GM12873 (cell line): ENCODE measurements around the gene GABPB2.

Experiments
- CTCF ChIP-seq: IDR thresholded peaks from 2 replicates; pipeline ENCODE4 v1.5.1; 2012; ENCODE audit warnings: low read depth, mild to moderate bottlenecking, moderate library complexity, low read length, control low read depth; ENCODE audit not compliant: insufficient read depth; ENCODE audit errors: missing control alignments

GABPB2 gene

GRCh38 chr1:151070474-151071276 lies at the start of gene GABPB2:
GABPB2 (plus strand) TSS chr1:151070761; CDS start chr1:151088190, 17,429 bp downstream.
- TF ChIP-seq CTCF, result peak; percentile 94

DNA sequence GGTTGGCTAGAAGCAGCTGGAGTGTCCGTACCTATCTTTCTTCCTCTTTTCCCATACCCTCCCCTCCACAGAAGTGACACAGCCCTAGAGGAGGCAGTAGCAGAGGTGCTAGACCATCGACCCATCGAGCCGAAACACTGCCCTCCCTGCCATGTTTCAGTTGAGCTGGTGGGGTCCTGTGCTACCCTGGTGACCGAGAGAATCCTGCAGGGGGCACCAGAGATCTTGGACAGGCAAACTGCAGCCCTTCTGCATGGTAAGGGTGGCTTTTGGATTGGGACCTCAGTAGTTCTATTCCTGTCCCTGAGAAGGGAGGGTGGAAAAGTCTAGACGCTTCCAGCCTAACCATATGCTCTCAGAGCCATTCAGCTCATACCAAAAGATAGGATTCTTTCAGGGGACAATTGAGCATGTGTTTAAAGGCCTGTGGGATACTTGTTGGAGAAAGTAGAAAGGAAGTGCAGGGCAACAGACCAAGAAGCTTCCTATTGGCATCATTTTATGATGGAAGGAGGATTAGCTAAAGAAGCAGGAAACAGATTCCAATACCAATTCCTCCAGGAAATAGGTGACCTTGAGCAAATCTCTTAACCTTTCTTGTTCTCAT lies 45.9 kb upstream of the GABPB2 start:
- peak; percentile 87 for TF ChIP-seq CTCF

GRCh38 chr1:151026460-151026859 lies 44.1 kb upstream of the GABPB2 start:
- TF ChIP-seq CTCF, result no peak

DNA sequence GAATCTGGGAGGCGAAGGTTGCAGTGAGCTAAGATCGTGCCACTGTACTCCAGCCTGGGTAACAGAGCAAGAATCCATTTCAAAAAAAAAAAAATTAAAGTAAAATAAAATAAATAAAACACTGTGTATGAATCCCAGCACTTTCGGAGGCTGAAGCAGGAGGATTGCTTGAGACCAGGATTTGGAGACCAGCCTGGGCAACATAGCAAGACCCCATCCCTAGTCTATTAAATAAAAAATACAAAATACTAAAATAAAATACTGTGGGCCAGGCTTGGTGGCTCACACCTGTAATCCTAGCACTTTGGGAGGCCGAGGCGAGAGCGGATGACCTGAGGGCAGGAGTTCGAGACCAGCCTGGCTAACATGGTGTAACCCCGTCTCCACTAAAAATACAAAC lies 38.4 kb upstream of the GABPB2 start:
- no peak for TF ChIP-seq CTCF

GRCh38 chr1:151035167-151035566 lies 35.4 kb upstream of the GABPB2 start:
- no peak for TF ChIP-seq CTCF

DNA sequence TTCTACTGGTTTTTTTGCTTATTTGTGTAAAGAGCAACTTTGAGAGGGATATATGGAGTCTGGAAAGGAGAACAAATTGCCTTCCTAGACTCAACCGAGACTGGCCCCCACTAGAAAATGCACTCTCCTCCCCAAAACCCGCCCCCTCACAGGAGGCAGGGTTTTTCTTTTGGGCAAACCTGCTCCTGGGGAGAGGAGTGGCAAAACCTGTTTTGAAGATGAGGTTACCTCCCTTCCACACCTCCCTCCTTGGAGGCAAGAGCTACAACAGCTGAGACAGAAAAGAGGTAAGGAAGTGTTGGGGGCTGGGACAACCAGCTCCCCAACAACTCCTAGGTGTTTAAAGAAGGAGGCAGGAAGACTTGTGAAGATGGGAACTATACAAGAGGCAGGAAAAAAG lies 34.2 kb upstream of the GABPB2 start, which contains the start of gene BNIPL:
BNIPL (plus strand) TSS at position 231 of the 400 bp plus-strand sequence; CDS start at position 371, 140 bp downstream.
- no peak for TF ChIP-seq CTCF

GRCh38 chr1:151037032-151037431 lies 33.5 kb upstream of the GABPB2 start:
- no peak for TF ChIP-seq CTCF
